ENCODE measurements around the gene PTPRC. TPM values are rescaled to one million over a fixed set of nuclear protein-coding genes. Genes with fewer than 3 reads are reported as not detected.

Gene PTPRC
- total RNA-seq, 2 experiments from 2014 or later, result 317 to 318 TPM

- POLR2A ChIA-PET, result interaction anchor here (1.1 to 3.3 kb wide), 4 partner anchors 12 to 41 kb away, joined by 3 to 28 read pairs (median 12); partner anchors contain the start of gene PTPRC
- CTCF ChIA-PET, result interaction anchor here (1.8 kb wide), 1 partner anchor 11 kb away, joined by 5 read pairs; no protein-coding TSS in a partner anchor
Observed at GRCh38 chr1:198680174-198680875, 41.5 kb downstream of the PTPRC start.

GRCh38 chr1:198681252-198681651, 42.4 kb downstream of the PTPRC start:
- ChIA-PET POLR2A (interaction anchor here (1.2 to 3.3 kb wide), 9 partner anchors 9 to 59 kb away, joined by 4 to 28 read pairs (median 6); partner anchors contain the start of gene PTPRC), CTCF (interaction anchor here (0.7 to 1.6 kb wide), 2 partner anchors 9 to 42 kb away, joined by 3 to 4 read pairs; partner anchors contain the start of gene PTPRC)

GRCh38 chr1:198681831-198682759, 43.3 kb downstream of the PTPRC start:
- ChIA-PET POLR2A (interaction anchor here (0.9 to 3.3 kb wide), 11 partner anchors 10 to 60 kb away, joined by 4 to 28 read pairs (median 4); partner anchors contain the start of gene PTPRC), CTCF (interaction anchor here (1.3 to 1.6 kb wide), 2 partner anchors 10 to 34 kb away, joined by 3 to 4 read pairs; no protein-coding TSS in a partner anchor)

GRCh38 chr1:198682850-198683249, 44.0 kb downstream of the PTPRC start:
- POLR2A ChIA-PET, result interaction anchor here (0.6 to 2.7 kb wide), 5 partner anchors 10 to 44 kb away, joined by 4 to 9 read pairs (median 4); partner anchors contain the start of gene PTPRC
- CTCF ChIA-PET, result interaction anchor here (1.3 kb wide), 1 partner anchor 35 kb away, joined by 3 read pairs; no protein-coding TSS in a partner anchor

- ChIA-PET CTCF (no interaction called here), POLR2A (interaction anchor here (0.6 to 2.7 kb wide), 2 partner anchors 11 to 24 kb away, joined by 4 to 9 read pairs; no protein-coding TSS in a partner anchor)
Observed at GRCh38 chr1:198683449-198683848, 44.6 kb downstream of the PTPRC start.

GRCh38 chr1:198686069-198686728, 47.4 kb downstream of the PTPRC start:
- POLR2A ChIA-PET, result interaction anchor here (0.6 kb wide), 1 partner anchor 29 kb away, joined by 3 read pairs; no protein-coding TSS in a partner anchor
- CTCF ChIA-PET, result interaction anchor here (0.6 to 1.0 kb wide), 2 partner anchors 22 to 35 kb away, joined by 3 read pairs; no protein-coding TSS in a partner anchor

GRCh38 chr1:198687429-198687828, 48.6 kb downstream of the PTPRC start:
- CTCF ChIA-PET, result interaction anchor here (1.0 kb wide), 1 partner anchor 36 kb away, joined by 3 read pairs; no protein-coding TSS in a partner anchor
- POLR2A ChIA-PET, result no interaction called here

GRCh38 chr1:198691063-198691462, 52.2 kb downstream of the PTPRC start:
- CTCF ChIA-PET, result interaction anchor here (1.0 kb wide), 1 partner anchor 10 kb away, joined by 3 read pairs; no protein-coding TSS in a partner anchor
- POLR2A ChIA-PET, result no interaction called here

- ChIA-PET POLR2A (no interaction called here), CTCF (no interaction called here)
Observed at GRCh38 chr1:198693321-198693720, 54.5 kb downstream of the PTPRC start.

- CTCF ChIA-PET, result no interaction called here
- POLR2A ChIA-PET, result no interaction called here
Observed at GRCh38 chr1:198694542-198694941, 55.7 kb downstream of the PTPRC start.

- POLR2A ChIA-PET, result interaction anchor here (0.7 kb wide), 1 partner anchor 75 kb away, joined by 5 read pairs; no protein-coding TSS in a partner anchor
- CTCF ChIA-PET, result no interaction called here
Observed at GRCh38 chr1:198696211-198696610, 57.4 kb downstream of the PTPRC start.

- ChIA-PET CTCF (interaction anchor here (1.3 kb wide), 1 partner anchor 24 kb away, joined by 4 read pairs; no protein-coding TSS in a partner anchor), POLR2A (no interaction called here)
Observed at GRCh38 chr1:198699167-198700015, 60.6 kb downstream of the PTPRC start.

GRCh38 chr1:198700016-198700392, 61.2 kb downstream of the PTPRC start:
- CTCF ChIA-PET, result interaction anchor here (1.3 kb wide), 1 partner anchor 23 kb away, joined by 4 read pairs; no protein-coding TSS in a partner anchor
- POLR2A ChIA-PET, result no interaction called here

GRCh38 chr1:198700396-198700795, 61.6 kb downstream of the PTPRC start:
- CTCF ChIA-PET, result interaction anchor here (1.2 to 1.5 kb wide), 2 partner anchors 11 to 98 kb away, joined by 3 to 4 read pairs; no protein-coding TSS in a partner anchor
- POLR2A ChIA-PET, result interaction anchor here (0.6 kb wide), 1 partner anchor 44 kb away, joined by 3 read pairs; no protein-coding TSS in a partner anchor

GRCh38 chr1:198701250-198701649, 62.4 kb downstream of the PTPRC start:
- CTCF ChIA-PET, result interaction anchor here (0.9 to 1.5 kb wide), 4 partner anchors 10 to 99 kb away, joined by 3 to 4 read pairs (median 3); no protein-coding TSS in a partner anchor
- POLR2A ChIA-PET, result interaction anchor here (0.6 to 0.7 kb wide), 2 partner anchors 22 to 45 kb away, joined by 3 read pairs; no protein-coding TSS in a partner anchor

GRCh38 chr1:198701766-198702539, 63.1 kb downstream of the PTPRC start:
- ChIA-PET CTCF (interaction anchor here (0.9 to 1.5 kb wide), 3 partner anchors 11 to 99 kb away, joined by 3 read pairs; no protein-coding TSS in a partner anchor), POLR2A (interaction anchor here (0.7 kb wide), 1 partner anchor 23 kb away, joined by 3 read pairs; no protein-coding TSS in a partner anchor)
